Measurements from ENCODE around the gene OLIG2.
A peak's percentile ranks its signal among the peaks of the same experiment; 100 is the strongest.

OLIG2 gene

DNA sequence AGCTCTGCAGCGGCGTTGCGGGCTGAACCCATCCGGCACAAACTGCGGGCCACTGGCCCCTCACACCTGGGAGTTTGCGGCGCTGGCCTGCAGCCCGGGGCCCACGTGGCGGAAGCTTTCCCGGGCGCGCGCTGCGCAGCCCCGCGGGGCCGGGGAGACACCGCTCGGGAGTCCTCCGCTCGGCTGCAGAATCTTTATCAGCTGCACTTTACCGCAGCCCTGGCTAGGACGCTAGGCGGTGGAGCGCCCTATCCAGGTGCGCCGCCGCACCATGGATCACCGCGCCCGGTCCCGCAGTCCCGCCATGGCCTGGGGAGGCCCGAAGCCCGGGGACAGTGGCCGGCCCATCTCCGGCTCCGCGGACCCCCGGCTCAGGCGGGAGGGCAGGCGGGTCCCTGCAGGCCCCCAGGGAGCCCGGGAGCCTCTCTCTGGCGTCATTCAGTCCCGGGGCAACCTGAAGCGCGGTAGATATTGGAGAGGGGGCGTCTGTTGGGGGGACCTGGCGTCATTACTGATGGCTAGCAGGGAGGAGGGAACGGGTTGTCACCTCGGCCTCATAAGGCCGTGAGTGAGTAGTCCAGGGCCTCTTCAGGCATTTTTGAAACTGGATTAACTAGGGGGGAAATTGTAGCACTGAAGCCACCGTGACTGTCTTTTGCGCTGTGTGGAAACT, 5.7 kb upstream of the OLIG2 start:
- DNase-seq (ENCODE audit: low read depth), result no peak

DNA sequence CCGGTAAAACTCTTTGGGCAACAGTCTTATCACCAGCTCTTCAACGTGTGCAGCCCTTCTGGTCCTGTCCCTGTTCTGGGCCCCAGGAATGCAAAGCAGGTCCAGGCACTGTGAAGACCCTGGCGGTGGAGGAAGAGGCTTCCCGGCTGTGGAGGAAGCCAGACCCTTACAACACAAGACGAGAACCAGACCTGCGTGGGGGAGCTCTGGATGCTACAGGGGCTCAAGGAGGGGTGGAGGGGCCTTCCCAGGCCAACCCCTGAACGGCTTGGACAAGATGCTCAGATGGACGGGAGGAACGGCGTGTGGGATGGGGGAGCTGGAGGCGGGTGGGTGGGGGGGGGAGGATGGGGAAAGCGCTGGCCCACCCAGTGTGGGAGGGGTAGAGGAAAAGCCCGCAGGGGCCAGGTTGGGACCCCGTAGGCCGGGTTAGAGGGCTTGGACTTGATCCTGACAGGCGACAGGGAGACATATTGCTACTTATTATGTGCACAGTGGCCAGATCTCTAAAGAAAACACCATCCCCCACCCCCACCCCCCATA, 5.1 kb upstream of the OLIG2 start:
- no peak for DNase-seq (ENCODE audit: low read depth)

DNA sequence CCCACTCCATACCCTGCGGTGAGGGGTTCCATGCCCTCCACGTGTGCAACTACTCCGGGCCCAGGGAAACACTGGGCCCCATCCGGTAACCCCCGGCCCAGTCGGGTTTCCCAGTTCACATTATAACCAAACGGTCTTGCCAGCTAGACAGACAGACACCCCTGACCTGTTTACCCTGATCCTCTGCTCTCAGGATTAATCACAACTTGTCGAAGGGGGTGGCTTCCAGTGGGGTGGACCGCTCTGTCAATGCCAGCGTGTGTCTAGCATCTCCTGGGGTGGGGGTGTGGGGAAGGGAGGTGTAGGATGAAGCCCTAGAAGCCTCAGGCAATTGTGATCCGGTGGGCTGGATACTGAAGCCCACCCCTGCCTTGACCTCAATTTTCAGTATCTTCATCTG, 4.6 kb upstream of the OLIG2 start:
- DNase-seq (ENCODE audit: low read depth), result no peak

DNA sequence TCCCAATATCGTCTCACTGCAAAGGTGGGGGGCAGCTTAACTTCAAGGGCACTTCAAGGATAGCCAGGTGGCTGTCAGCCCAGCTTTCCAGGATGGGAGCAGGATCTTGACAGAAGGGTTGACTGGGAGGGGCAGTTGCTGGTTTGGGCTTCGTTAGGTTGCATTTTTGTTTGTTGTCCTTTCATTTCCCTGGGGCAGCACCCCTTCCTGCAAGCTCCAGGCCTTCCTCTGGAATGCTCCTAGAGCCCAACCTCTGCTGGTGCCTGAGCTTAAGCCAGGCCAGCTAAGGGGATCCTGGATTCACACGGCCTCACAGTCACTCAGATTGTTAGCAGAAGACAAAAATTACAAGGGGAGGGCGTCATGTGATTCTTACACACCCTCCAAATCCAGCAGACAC, 4.1 kb upstream of the OLIG2 start:
- no peak for DNase-seq (ENCODE audit: low read depth)

DNA sequence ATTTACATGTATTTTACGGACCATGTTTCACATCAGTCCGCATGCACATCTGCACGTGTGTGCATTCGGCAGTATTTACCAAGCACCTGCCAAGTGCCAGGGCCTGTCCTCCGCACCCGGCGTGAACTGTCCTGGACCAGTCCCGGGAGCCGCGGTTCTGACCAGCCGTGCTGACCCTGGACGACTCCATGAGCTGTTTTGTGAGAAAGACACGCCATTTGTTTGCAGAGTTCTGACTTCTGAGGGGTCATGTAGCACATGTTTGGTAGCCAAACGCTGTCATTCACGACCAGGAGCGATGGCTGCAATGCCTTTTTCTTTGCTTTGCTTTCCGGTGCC, 3.3 kb upstream of the OLIG2 start:
- no peak for DNase-seq (ENCODE audit: low read depth)

DNA sequence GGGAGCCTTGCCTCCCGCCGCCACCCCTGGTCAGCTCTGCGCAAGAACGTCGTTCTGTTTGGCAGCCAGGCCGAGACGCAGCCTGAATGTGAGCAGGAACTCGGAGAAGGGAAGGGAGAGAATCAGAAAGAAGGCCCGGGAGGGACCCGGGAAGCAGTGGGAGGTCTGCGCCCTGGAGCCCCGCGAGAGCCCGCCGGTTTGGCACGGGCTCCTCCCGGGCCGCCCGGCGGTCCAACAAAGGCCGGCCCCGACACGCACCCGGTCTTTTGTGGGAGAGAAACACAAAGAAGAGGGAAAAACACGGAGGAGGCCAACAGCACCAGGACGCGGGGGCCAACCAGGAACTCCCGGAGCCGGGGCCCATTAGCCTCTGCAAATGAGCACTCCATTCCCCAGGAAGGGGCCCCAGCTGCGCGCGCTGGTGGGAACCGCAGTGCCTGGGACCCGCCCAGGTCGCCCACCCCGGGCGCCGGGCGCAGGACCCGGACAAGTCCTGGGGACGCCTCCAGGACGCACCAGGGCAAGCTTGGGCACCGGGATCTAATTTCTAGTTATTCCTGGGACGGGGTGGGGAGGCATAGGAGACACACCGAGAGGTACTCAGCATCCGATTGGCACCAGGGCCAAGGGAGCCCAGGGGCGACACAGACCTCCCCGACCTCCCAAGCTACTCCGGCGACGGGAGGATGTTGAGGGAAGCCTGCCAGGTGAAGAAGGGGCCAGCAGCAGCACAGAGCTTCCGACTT, 2.7 kb upstream of the OLIG2 start:
- DNase-seq (ENCODE audit: low read depth), result no peak

DNA sequence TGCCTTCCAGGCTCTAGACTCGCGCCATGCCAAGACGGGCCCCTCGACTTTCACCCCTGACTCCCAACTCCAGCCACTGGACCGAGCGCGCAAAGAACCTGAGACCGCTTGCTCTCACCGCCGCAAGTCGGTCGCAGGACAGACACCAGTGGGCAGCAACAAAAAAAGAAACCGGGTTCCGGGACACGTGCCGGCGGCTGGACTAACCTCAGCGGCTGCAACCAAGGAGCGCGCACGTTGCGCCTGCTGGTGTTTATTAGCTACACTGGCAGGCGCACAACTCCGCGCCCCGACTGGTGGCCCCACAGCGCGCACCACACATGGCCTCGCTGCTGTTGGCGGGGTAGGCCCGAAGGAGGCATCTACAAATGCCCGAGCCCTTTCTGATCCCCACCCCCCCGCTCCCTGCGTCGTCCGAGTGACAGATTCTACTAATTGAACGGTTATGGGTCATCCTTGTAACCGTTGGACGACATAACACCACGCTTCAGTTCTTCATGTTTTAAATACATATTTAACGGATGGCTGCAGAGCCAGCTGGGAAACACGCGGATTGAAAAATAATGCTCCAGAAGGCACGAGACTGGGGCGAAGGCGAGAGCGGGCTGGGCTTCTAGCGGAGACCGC, 2.0 kb upstream of the OLIG2 start:
- no peak for DNase-seq (ENCODE audit: low read depth)

DNA sequence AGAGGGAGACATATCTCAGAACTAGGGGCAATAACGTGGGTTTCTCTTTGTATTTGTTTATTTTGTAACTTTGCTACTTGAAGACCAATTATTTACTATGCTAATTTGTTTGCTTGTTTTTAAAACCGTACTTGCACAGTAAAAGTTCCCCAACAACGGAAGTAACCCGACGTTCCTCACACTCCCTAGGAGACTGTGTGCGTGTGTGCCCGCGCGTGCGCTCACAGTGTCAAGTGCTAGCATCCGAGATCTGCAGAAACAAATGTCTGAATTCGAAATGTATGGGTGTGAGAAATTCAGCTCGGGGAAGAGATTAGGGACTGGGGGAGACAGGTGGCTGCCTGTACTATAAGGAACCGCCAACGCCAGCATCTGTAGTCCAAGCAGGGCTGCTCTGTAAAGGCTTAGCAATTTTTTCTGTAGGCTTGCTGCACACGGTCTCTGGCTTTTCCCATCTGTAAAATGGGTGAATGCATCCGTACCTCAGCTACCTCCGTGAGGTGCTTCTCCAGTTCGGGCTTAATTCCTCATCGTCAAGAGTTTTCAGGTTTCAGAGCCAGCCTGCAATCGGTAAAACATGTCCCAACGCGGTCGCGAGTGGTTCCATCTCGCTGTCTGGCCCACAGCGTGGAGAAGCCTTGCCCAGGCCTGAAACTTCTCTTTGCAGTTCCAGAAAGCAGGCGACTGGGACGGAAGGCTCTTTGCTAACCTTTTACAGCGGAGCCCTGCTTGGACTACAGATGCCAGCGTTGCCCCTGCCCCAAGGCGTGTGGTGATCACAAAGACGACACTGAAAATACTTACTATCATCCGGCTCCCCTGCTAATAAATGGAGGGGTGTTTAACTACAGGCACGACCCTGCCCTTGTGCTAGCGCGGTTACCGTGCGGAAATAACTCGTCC, 1.3 kb upstream of the OLIG2 start:
- no peak for DNase-seq (ENCODE audit: low read depth)

DNA sequence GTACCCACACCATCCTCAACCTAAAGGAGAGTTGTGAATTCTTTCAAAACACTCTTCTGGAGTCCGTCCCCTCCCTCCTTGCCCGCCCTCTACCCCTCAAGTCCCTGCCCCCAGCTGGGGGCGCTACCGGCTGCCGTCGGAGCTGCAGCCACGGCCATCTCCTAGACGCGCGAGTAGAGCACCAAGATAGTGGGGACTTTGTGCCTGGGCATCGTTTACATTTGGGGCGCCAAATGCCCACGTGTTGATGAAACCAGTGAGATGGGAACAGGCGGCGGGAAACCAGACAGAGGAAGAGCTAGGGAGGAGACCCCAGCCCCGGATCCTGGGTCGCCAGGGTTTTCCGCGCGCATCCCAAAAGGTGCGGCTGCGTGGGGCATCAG, 638 bp upstream of the OLIG2 start:
- no peak for DNase-seq (ENCODE audit: low read depth)

DNA sequence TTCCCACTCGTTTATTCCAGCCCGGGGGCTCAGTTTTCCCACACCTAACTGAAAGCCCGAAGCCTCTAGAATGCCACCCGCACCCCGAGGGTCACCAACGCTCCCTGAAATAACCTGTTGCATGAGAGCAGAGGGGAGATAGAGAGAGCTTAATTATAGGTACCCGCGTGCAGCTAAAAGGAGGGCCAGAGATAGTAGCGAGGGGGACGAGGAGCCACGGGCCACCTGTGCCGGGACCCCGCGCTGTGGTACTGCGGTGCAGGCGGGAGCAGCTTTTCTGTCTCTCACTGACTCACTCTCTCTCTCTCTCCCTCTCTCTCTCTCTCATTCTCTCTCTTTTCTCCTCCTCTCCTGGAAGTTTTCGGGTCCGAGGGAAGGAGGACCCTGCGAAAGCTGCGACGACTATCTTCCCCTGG, 716 bp downstream of the OLIG2 start:
- no peak for DNase-seq (ENCODE audit: low read depth)

DNA sequence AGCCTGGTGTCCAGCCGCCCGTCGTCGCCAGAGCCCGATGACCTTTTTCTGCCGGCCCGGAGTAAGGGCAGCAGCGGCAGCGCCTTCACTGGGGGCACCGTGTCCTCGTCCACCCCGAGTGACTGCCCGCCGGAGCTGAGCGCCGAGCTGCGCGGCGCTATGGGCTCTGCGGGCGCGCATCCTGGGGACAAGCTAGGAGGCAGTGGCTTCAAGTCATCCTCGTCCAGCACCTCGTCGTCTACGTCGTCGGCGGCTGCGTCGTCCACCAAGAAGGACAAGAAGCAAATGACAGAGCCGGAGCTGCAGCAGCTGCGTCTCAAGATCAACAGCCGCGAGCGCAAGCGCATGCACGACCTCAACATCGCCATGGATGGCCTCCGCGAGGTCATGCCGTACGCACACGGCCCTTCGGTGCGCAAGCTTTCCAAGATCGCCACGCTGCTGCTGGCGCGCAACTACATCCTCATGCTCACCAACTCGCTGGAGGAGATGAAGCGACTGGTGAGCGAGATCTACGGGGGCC, 1.2 kb downstream of the OLIG2 start:
- no peak for DNase-seq (ENCODE audit: low read depth)

DNA sequence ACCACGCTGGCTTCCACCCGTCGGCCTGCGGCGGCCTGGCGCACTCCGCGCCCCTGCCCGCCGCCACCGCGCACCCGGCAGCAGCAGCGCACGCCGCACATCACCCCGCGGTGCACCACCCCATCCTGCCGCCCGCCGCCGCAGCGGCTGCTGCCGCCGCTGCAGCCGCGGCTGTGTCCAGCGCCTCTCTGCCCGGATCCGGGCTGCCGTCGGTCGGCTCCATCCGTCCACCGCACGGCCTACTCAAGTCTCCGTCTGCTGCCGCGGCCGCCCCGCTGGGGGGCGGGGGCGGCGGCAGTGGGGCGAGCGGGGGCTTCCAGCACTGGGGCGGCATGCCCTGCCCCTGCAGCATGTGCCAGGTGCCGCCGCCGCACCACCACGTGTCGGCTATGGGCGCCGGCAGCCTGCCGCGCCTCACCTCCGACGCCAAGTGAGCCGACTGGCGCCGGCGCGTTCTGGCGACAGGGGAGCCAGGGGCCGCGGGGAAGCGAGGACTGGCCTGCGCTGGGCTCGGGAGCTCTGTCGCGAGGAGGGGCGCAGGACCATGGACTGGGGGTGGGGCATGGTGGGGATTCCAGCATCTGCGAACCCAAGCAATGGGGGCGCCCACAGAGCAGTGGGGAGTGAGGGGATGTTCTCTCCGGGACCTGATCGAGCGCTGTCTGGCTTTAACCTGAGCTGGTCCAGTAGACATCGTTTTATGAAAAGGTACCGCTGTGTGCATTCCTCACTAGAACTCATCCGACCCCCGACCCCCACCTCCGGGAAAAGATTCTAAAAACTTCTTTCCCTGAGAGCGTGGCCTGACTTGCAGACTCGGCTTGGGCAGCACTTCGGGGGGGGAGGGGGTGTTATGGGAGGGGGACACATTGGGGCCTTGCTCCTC, 1.9 kb downstream of the OLIG2 start:
- DNase-seq (ENCODE audit: low read depth), result no peak

DNA sequence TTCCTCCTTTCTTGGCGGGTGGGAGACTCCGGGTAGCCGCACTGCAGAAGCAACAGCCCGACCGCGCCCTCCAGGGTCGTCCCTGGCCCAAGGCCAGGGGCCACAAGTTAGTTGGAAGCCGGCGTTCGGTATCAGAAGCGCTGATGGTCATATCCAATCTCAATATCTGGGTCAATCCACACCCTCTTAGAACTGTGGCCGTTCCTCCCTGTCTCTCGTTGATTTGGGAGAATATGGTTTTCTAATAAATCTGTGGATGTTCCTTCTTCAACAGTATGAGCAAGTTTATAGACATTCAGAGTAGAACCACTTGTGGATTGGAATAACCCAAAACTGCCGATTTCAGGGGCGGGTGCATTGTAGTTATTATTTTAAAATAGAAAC, 2.5 kb downstream of the OLIG2 start:
- DNase-seq (ENCODE audit: low read depth), result no peak

DNA sequence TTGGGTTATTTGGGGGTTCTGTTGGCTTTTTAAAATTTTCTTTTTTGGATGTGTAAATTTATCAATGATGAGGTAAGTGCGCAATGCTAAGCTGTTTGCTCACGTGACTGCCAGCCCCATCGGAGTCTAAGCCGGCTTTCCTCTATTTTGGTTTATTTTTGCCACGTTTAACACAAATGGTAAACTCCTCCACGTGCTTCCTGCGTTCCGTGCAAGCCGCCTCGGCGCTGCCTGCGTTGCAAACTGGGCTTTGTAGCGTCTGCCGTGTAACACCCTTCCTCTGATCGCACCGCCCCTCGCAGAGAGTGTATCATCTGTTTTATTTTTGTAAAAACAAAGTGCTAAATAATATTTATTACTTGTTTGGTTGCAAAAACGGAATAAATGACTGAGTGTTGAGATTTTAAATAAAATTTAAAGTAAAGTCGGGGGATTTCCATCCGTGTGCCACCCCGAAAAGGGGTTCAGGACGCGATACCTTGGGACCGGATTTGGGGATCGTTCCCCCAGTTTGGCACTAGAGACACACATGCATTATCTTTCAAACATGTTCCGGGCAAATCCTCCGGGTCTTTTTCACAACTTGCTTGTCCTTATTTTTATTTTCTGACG, 3.1 kb downstream of the OLIG2 start:
- DNase-seq (ENCODE audit: low read depth), result peak; percentile 12

DNA sequence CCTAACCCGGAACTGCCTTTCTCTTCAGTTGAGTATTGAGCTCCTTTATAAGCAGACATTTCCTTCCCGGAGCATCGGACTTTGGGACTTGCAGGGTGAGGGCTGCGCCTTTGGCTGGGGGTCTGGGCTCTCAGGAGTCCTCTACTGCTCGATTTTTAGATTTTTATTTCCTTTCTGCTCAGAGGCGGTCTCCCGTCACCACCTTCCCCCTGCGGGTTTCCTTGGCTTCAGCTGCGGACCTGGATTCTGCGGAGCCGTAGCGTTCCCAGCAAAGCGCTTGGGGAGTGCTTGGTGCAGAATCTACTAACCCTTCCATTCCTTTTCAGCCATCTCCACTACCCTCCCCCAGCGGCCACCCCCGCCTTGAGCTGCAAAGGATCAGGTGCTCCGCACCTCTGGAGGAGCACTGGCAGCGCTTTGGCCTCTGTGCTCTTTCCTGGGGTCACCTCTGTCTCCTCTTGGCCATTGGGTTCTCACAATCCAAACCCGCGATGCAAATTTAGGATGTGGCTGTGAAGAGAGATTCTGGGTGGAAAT, 3.7 kb downstream of the OLIG2 start:
- no peak for DNase-seq (ENCODE audit: low read depth)

DNA sequence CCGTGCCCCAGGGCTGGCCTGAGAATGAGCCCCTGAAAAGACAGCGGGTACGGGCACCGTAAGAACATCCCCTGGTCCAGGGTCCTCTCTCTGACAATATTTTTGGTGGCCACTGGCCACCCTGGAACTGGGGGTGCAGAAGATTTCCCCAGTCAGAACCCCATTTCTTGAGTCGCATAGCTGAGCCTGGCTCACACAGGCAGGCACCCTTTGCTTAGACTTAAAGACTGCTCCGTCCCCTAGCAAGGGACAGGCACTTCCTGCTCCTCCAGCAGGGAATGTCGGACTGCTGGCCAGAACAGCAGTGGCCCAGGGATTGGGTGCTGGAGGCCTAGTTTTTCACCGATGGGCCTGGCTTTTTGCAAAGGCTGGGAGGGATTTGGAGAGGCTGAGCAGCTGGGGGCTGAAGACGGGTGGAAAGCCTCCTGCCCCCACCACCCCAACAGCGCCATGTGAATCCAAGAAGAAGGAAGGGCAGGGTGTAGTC, 4.3 kb downstream of the OLIG2 start:
- no peak for DNase-seq (ENCODE audit: low read depth)

DNA sequence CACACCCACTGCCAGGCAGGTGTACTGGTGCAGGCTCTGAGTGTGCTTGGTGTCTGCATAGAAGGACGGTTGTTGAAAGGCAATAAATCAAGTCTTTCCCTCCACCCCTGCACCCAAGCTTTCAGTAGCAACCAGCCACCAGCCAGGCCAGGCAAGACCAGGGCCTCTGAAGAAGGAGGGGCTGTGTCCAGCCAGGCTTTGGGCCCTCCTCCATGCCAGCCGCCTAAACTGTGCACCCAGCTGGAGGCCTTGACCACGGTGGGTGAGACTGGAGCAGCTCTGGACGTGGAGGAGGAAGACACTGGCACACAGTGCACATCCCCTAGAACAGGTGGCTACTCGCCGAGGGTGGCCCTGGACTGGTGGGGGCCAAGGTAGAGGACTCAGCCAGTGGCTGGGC, 4.9 kb downstream of the OLIG2 start:
- no peak for DNase-seq (ENCODE audit: low read depth)

DNA sequence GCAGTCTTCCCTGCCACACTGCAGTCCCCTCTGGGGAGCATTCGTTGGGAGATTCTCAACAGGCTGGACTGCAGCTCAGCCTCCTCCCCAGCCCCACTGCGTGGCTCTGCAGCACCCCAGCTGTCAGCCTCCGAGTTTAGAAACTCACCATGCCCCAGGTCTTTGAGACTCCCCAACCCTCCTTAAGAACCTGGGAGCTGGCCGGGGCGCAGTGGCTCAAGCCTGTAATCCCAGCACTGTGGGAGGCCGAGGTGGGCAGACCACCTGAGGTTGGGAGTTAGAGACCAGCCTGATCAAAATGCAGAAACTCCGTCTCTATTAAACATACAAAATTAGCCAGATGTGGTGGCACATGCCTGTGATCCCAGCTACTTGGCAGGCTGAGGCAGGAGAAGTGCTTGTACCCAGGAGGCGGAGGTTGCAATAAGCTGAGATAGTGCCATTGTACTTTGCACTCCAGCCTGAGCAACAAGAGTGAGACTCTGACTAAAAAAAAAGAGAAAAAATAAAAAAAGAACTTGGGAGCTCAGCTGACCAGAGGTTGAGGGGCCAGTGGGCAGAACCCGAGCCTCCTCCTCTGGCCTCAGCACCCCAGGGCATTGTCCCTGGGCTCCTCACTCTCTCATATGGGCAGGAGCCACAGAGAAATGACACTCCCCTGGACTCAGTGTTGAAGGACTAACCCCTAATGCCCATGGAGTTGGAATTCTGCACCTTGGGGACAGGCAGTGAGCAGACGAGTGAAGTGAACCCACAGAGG, 5.6 kb downstream of the OLIG2 start:
- DNase-seq (ENCODE audit: low read depth), result no peak

DNA sequence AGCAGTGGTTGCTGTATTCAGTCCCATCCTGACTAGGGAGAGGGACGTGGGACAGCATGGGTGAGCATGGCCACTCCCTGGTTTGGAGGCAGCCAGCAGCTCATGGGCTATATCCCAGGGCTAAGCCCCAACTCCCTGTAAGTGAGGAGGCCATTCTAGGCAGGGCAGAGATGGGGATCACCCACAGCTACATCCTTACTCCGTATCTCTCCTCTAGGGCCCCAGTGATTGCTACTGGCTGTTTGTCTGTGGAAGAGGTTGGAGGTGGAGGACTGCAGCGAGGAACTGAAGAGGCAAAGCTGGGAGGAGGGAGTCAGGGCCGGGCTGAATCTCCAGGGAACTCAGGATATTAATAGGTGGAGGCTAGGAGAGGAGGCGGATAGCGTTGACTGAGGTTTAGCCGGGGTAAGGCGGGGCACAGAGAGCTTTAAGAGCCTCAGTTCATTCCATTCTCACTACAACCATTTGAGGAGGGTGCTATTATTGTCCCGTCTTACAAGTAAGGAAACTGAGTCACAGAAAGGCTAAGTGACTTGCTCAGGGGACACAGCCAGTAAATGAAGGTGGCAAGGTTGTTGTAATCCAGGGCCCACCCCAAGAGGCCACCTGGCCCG, 6.8 kb downstream of the OLIG2 start:
- DNase-seq (ENCODE audit: low read depth), result no peak
